HEK293 (cell line): Measurements from ENCODE around the gene ITGB8.
A peak's percentile ranks its signal among the peaks of the same experiment; 100 is the strongest.

Source experiments
- CTCF ChIA-PET: fragments of 350-600 bp; formaldehyde crosslinking; extraction: SDS; loops from one replicate; lab custom pipeline; 2021; ENCODE audit warnings: antibody characterized with exemption; lab: Yijun Ruan, JAX
- POLR2A ChIA-PET: fragments of 300-600 bp; formaldehyde crosslinking; extraction: SDS; loops from one replicate; lab custom pipeline; 2020; ENCODE audit warnings: antibody characterized with exemption, inconsistent platforms; lab: Yijun Ruan, JAX
- H3K27ac ChIP-seq: fragments of 200-500 bp; sonication (Bioruptor generic); 2 replicates; pipeline ENCODE4 v1.5.1; 2014; ENCODE audit warnings: low read depth, low read length, control low read depth, inconsistent platforms; ENCODE audit errors: extremely low read depth
- H3K36me3 ChIP-seq, 2 experiments: fragments of 200-500 bp in 1 of 2; sonication (Bioruptor generic) in 1 of 2; 1 replicate in 1 of 2; 2 replicates in 1 of 2; pipeline ENCODE4 v1.5.1; 2014 to 2017; ENCODE audit warnings: inconsistent platforms in 2 of 2, low read length in 2 of 2; ENCODE audit not compliant: control insufficient read depth in 2 of 2, insufficient read depth in 1 of 2
- H3K4me1 ChIP-seq: fragments of 200-500 bp; sonication (Bioruptor generic); 2 replicates; pipeline ENCODE4 v1.5.1; 2014; ENCODE audit warnings: mild to moderate bottlenecking, low read length, inconsistent platforms; ENCODE audit not compliant: control insufficient read depth, insufficient read depth
- H3K4me3 ChIP-seq: 2 replicates; pipeline ENCODE4 v1.5.1; 2011; ENCODE audit warnings: low read depth, mild to moderate bottlenecking, control low read depth, low read length, moderate library complexity
- H3K9me3 ChIP-seq: fragments of 200-500 bp; sonication (Bioruptor generic); 2 replicates; pipeline ENCODE4 v1.5.1; 2014; ENCODE audit warnings: low read depth, low read length, inconsistent platforms; ENCODE audit not compliant: control insufficient read depth, insufficient read depth
- SP2 ChIP-seq: fragments of 450-650 bp; formaldehyde crosslinking; IDR thresholded peaks from 2 replicates; pipeline ENCODE4 v1.5.1; 2016; ENCODE audit warnings: missing biosample characterization, missing genetic modification characterization
- SP3 ChIP-seq: fragments of 450-650 bp; formaldehyde crosslinking; IDR thresholded peaks from 2 replicates; pipeline ENCODE4 v1.5.1; 2016; ENCODE audit warnings: missing biosample characterization, missing genetic modification characterization
- ZBTB1 ChIP-seq: fragments of 450-650 bp; formaldehyde crosslinking; IDR thresholded peaks from 2 replicates; pipeline ENCODE4 v1.5.1; 2016; ENCODE audit warnings: missing biosample characterization, missing genetic modification characterization
- ZBTB17 ChIP-seq: fragments of 450-650 bp; formaldehyde crosslinking; IDR thresholded peaks from 2 replicates; pipeline ENCODE4 v1.5.1; 2016; ENCODE audit warnings: missing biosample characterization, missing genetic modification characterization
- ZBTB21 ChIP-seq: fragments of 450-650 bp; formaldehyde crosslinking; IDR thresholded peaks from 2 replicates; pipeline ENCODE4 v1.5.1; 2017; ENCODE audit warnings: missing biosample characterization, missing genetic modification characterization
- ZFP37 ChIP-seq: fragments of 450-650 bp; formaldehyde crosslinking; IDR thresholded peaks from 2 replicates; pipeline ENCODE4 v1.5.1; 2016; ENCODE audit warnings: missing biosample characterization, missing genetic modification characterization
- ZNF121 ChIP-seq: fragments of 450-650 bp; formaldehyde crosslinking; IDR thresholded peaks from 2 replicates; pipeline ENCODE4 v1.5.1; 2016; ENCODE audit warnings: missing biosample characterization, missing genetic modification characterization
- ZNF16 ChIP-seq: fragments of 450-650 bp; formaldehyde crosslinking; IDR thresholded peaks from 2 replicates; pipeline ENCODE4 v1.5.1; 2016; ENCODE audit warnings: low read depth, missing biosample characterization, missing genetic modification characterization
- ZNF560 ChIP-seq: fragments of 450-650 bp; formaldehyde crosslinking; IDR thresholded peaks from 2 replicates; pipeline ENCODE4 v1.5.1; 2017; ENCODE audit warnings: missing biosample characterization, missing genetic modification characterization, borderline replicate concordance
- TF ChIP-seq, protein P1 (sequence below): fragments of 450-650 bp; formaldehyde crosslinking; IDR thresholded peaks from 2 replicates; pipeline ENCODE4 v1.5.1; 2017; ENCODE audit warnings: missing biosample characterization, missing genetic modification characterization
- TF ChIP-seq, protein P2 (sequence below): fragments of 450-650 bp; formaldehyde crosslinking; IDR thresholded peaks from 2 replicates; pipeline ENCODE4 v1.5.1; 2016; ENCODE audit warnings: missing biosample characterization, missing genetic modification characterization
- TF ChIP-seq, protein P3 (sequence below): fragments of 450-650 bp; formaldehyde crosslinking; IDR thresholded peaks from 2 replicates; pipeline ENCODE4 v1.5.1; 2016; ENCODE audit warnings: missing biosample characterization, missing genetic modification characterization

ITGB8 gene

DNA sequence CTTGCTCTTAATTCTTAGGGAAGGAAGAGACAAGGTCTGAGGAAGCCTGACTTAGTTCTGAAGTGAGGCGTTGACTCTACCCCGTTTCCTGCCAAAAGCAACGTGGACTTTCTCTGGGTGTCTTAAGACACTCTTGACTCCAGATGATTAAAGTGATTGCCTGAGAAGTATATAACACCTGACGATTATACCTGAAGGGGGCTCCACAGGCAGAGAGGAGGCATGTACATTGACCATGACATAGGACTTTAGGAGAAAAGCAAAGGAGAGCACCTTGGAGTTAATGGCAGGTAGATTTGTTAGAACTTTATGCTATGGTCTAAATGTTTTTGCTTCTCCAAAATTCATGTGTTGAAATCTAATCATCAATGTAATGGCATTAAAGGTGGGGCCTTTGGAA lies 15.9 kb downstream of the ITGB8 start:
- CTCF ChIA-PET, result no interaction called here
- TF ChIP-seq ZBTB17 (no peak), ZBTB21 (tag by site-specific recombination) (no peak), ZNF16 (tag by site-specific recombination) (no peak), SP2 (no peak), ZNF121 (tag by site-specific recombination) (no peak), ZBTB1 (no peak)
- TF ChIP-seq, protein P1, sequence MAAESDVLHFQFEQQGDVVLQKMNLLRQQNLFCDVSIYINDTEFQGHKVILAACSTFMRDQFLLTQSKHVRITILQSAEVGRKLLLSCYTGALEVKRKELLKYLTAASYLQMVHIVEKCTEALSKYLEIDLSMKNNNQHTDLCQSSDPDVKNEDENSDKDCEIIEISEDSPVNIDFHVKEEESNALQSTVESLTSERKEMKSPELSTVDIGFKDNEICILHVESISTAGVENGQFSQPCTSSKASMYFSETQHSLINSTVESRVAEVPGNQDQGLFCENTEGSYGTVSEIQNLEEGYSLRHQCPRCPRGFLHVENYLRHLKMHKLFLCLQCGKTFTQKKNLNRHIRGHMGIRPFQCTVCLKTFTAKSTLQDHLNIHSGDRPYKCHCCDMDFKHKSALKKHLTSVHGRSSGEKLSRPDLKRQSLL (tag by site-specific recombination), result no peak
- TF ChIP-seq, all 188 proteins: peak for 0
- no peak overlapping the region for H3K27ac ChIP-seq
- POLR2A ChIA-PET, result no interaction called here
- H3K36me3 ChIP-seq, result no peaks in the 10 kb centered on the region
- H3K4me1 ChIP-seq, result peaks cover 5% of the 10 kb centered on the region; the same call in 1 of the 2 replicates
- H3K4me3 ChIP-seq, result no peak overlapping the region
- no peaks in the 10 kb centered on the region for H3K9me3 ChIP-seq

DNA sequence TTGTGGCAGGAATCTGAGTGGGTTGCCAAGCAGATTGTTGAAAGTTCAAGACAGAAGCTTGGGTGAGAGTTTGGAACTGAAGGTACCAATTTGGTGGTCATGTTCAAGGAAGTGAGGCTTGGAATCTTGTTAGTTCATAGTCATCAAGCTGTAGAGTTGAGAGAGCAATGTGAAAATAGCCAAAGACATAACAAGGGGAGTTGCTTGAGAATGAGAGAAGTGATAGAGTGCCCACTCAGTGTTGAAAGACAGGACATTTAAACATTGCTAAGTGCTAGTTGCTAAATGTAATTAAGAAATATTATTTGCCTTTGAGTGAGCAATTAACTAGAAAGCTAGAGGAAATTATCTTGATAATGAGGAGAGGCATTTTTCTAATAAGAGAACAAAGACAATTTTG lies 17.0 kb downstream of the ITGB8 start:
- TF ChIP-seq, protein P2, sequence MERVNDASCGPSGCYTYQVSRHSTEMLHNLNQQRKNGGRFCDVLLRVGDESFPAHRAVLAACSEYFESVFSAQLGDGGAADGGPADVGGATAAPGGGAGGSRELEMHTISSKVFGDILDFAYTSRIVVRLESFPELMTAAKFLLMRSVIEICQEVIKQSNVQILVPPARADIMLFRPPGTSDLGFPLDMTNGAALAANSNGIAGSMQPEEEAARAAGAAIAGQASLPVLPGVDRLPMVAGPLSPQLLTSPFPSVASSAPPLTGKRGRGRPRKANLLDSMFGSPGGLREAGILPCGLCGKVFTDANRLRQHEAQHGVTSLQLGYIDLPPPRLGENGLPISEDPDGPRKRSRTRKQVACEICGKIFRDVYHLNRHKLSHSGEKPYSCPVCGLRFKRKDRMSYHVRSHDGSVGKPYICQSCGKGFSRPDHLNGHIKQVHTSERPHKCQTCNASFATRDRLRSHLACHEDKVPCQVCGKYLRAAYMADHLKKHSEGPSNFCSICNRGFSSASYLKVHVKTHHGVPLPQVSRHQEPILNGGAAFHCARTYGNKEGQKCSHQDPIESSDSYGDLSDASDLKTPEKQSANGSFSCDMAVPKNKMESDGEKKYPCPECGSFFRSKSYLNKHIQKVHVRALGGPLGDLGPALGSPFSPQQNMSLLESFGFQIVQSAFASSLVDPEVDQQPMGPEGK, result no peak
- TF ChIP-seq ZFP37 (tag by site-specific recombination) (no peak), SP3 (tag by site-specific recombination) (no peak)
- ChIA-PET POLR2A (no interaction called here), CTCF (no interaction called here)
- Histone ChIP-seq H3K4me1 (peaks cover 10% of the 10 kb centered on the region; the same call in 1 of the 2 replicates), H3K4me3 (no peak overlapping the region), H3K9me3 (no peaks in the 10 kb centered on the region), H3K36me3 (no peaks in the 10 kb centered on the region), H3K27ac (no peak overlapping the region)

DNA sequence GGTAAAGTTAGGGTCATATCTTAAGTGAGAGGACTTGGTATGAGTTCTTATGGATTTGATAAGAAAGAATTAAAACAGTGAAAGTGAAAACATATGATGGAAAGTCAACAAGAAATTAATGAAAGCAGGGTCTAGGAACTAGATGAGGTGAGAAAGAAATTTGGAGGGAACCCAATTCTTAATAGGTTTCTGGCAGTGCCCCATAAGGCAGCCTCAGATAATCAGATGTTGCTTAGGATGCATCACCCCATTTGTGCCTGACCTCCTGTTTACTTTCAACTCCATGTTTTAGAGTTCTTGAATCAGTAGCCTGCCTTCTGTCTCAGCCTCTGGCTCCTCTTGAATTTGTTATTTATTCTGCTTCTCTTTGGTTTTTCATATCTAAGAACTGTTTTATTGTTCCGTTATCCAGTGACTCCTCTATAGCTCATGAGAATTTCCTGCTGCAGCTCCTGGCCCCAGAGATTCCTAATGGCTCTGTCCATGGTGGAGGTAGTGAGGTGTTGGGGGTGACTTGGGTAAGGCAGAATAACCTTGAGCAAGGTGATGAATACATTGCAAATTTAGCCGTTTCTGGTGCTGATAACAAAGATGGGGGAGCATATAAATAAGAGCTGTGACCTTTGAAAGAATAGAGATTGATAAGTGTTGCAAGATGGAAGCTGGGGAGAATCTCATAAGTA lies 17.6 kb downstream of the ITGB8 start:
- ChIA-PET POLR2A (no interaction called here), CTCF (interaction anchor here (1.0 kb wide), 1 partner anchor 367 kb away, joined by 3 read pairs; no protein-coding TSS in a partner anchor)
- Histone ChIP-seq H3K36me3 (no peaks in the 10 kb centered on the region), H3K4me1 (peaks cover 14% of the 10 kb centered on the region; the same call in 1 of the 2 replicates), H3K27ac (no peak overlapping the region), H3K9me3 (no peaks in the 10 kb centered on the region), H3K4me3 (no peak overlapping the region)
- TF ChIP-seq, protein P3, sequence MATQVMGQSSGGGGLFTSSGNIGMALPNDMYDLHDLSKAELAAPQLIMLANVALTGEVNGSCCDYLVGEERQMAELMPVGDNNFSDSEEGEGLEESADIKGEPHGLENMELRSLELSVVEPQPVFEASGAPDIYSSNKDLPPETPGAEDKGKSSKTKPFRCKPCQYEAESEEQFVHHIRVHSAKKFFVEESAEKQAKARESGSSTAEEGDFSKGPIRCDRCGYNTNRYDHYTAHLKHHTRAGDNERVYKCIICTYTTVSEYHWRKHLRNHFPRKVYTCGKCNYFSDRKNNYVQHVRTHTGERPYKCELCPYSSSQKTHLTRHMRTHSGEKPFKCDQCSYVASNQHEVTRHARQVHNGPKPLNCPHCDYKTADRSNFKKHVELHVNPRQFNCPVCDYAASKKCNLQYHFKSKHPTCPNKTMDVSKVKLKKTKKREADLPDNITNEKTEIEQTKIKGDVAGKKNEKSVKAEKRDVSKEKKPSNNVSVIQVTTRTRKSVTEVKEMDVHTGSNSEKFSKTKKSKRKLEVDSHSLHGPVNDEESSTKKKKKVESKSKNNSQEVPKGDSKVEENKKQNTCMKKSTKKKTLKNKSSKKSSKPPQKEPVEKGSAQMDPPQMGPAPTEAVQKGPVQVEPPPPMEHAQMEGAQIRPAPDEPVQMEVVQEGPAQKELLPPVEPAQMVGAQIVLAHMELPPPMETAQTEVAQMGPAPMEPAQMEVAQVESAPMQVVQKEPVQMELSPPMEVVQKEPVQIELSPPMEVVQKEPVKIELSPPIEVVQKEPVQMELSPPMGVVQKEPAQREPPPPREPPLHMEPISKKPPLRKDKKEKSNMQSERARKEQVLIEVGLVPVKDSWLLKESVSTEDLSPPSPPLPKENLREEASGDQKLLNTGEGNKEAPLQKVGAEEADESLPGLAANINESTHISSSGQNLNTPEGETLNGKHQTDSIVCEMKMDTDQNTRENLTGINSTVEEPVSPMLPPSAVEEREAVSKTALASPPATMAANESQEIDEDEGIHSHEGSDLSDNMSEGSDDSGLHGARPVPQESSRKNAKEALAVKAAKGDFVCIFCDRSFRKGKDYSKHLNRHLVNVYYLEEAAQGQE (tag by site-specific recombination), result peak; percentile 90
- no peak for TF ChIP-seq ZNF560
